Mucosa of stomach (tissue), 1 donor: ENCODE data around the gene PPP2R3C.
"Not testable (repeated sequence)": the region's sequence is repeated elsewhere in the genome, so short reads cannot be mapped to it uniquely, and the experiment has no call there.

Experiments
- H3K27me3 ChIP-seq: one replicate; pipeline ENCODE4 v1.7.0; 2013; ENCODE audit warnings: mild to moderate bottlenecking, low read length; ENCODE audit not compliant: control insufficient read depth, insufficient read depth
- H3K36me3 ChIP-seq: one replicate; pipeline ENCODE4 v1.7.0; 2013; ENCODE audit warnings: low read length; ENCODE audit not compliant: control insufficient read depth, insufficient read depth
- H3K4me1 ChIP-seq: one replicate; pipeline ENCODE4 v1.7.0; 2013; ENCODE audit warnings: mild to moderate bottlenecking, low read length; ENCODE audit not compliant: control insufficient read depth, insufficient read depth
- H3K4me3 ChIP-seq: one replicate; pipeline ENCODE4 v1.7.0; 2013; ENCODE audit warnings: low read length
- H3K9ac ChIP-seq: one replicate; pipeline ENCODE4 v1.7.0; 2013; ENCODE audit warnings: mild to moderate bottlenecking, low read length, moderate library complexity
- H3K9me3 ChIP-seq: one replicate; pipeline ENCODE4 v1.7.0; 2013; ENCODE audit warnings: mild to moderate bottlenecking, low read length, moderate library complexity; ENCODE audit not compliant: control insufficient read depth
- donor health status: Pancreatic carcinoma.

PPP2R3C gene

DNA sequence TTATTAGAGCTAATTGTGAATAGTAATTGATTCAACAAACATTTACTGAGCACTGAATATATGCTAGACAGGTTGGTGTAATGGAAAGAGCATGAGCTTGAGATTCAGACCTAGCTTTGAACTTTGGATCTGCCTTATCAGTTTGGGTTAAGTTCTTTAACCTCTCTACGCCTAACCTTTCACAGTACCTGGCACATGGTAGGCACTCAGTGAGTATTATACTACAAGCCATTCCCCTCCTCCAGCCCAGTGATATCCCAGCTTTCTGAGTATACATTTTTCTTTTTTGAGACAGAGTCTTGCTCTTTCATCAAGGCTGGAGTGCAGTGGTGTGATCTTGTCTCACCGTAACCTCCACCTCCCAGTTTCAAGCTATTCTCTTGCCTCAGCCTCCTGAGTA is 43.7 kb downstream of the PPP2R3C start:
- H3K36me3 ChIP-seq = no peaks in the 10 kb centered on the region
- no peak overlapping the region for H3K4me3 ChIP-seq
- no peaks in the 10 kb centered on the region for H3K4me1 ChIP-seq
- no peaks in the 10 kb centered on the region for H3K27me3 ChIP-seq
- H3K9me3 ChIP-seq = no peaks in the 10 kb centered on the region
- no peak overlapping the region for H3K9ac ChIP-seq

- no peaks in the 10 kb centered on the region for H3K4me1 ChIP-seq
- H3K9me3 ChIP-seq = no peaks in the 10 kb centered on the region
- no peaks in the 10 kb centered on the region for H3K27me3 ChIP-seq
- H3K4me3 ChIP-seq = no peak overlapping the region
- no peak overlapping the region for H3K9ac ChIP-seq
- H3K36me3 ChIP-seq = no peaks in the 10 kb centered on the region
These were observed 48.3 kb downstream of the PPP2R3C start for GRCh38 chr14:35073486-35073885.

DNA sequence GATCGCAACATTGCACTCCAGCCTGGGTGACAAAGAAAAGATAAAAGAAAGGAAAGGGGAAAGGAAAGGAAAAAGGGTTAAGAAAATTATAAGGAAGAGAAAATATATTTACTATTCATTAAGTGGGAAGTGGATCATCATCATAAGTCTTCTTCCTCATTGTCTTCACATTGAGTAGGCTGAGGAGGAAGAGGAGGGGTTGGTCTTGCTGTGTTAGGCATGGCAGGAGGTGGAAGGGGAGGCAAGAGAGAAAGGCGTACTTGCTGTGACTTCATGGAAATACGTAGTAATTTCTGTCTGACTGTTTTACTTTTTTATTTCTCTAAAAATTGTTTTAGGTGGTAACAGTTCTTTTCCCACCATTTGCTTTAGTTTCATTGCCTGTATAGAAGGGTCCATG is 49.6 kb downstream of the PPP2R3C start:
- H3K9me3 ChIP-seq = no peaks in the 10 kb centered on the region
- no peaks in the 10 kb centered on the region for H3K4me1 ChIP-seq
- no peaks in the 10 kb centered on the region for H3K36me3 ChIP-seq
- no peaks in the 10 kb centered on the region for H3K27me3 ChIP-seq
- no peak overlapping the region for H3K4me3 ChIP-seq
- H3K9ac ChIP-seq = no peak overlapping the region

GRCh38 chr14:35068238-35069012 is 53.4 kb downstream of the PPP2R3C start:
- no peaks in the 10 kb centered on the region for H3K36me3 ChIP-seq

GRCh38 chr14:35065731-35066130 is 56.1 kb downstream of the PPP2R3C start:
- H3K27me3 ChIP-seq, H3K4me1 ChIP-seq, H3K9ac ChIP-seq, H3K4me3 ChIP-seq, H3K9me3 ChIP-seq, H3K36me3 ChIP-seq: not testable (repeated sequence)

More at GRCh38 chr14:35068238-35069012, 53.4 kb downstream of the PPP2R3C start:
- Histone ChIP-seq H3K27me3 (no peaks in the 10 kb centered on the region), H3K9me3 (no peaks in the 10 kb centered on the region), H3K9ac (no peak overlapping the region), H3K4me1 (no peaks in the 10 kb centered on the region), H3K4me3 (no peak overlapping the region)

- not testable (repeated sequence) for H3K36me3 ChIP-seq, H3K4me3 ChIP-seq
These were observed 60.5 kb downstream of the PPP2R3C start for GRCh38 chr14:35061113-35061791.

GRCh38 chr14:35052637-35053036 is 69.2 kb downstream of the PPP2R3C start:
- Histone ChIP-seq H3K36me3 (no peaks in the 10 kb centered on the region), H3K27me3 (no peaks in the 10 kb centered on the region), H3K4me1 (peaks cover 5% of the 10 kb centered on the region)

More at GRCh38 chr14:35061113-35061791, 60.5 kb downstream of the PPP2R3C start:
- not testable (repeated sequence) for H3K9me3 ChIP-seq, H3K27me3 ChIP-seq, H3K9ac ChIP-seq, H3K4me1 ChIP-seq

GRCh38 chr14:35051796-35052195 is 70.0 kb downstream of the PPP2R3C start:
- no peak overlapping the region for H3K9ac ChIP-seq
- H3K9me3 ChIP-seq = no peaks in the 10 kb centered on the region
- no peaks in the 10 kb centered on the region for H3K27me3 ChIP-seq
- H3K36me3 ChIP-seq = no peaks in the 10 kb centered on the region
- no peak overlapping the region for H3K4me3 ChIP-seq
- H3K4me1 ChIP-seq = peaks cover 7% of the 10 kb centered on the region

More at GRCh38 chr14:35052637-35053036, 69.2 kb downstream of the PPP2R3C start:
- H3K9ac ChIP-seq = no peak overlapping the region
- no peak overlapping the region for H3K4me3 ChIP-seq
- H3K9me3 ChIP-seq = no peaks in the 10 kb centered on the region

DNA sequence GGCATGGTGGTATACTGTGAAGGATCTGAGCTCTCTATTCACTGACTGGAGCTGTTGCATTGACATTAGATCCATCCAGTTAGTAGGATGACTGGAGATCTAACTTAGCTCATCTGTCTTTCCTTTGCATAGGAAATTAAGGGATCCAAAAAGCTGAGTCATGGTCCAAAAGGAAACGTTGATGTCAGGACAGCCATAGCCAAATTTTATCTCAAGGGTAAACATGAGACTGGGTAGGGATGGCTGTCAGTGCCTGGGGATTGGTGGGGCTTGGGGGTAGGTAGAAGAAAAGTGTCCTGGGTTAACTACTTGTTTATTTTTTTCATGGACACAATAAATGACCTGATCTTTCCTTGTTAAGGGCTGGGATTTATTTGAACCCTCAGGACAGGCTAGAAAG is 71.1 kb downstream of the PPP2R3C start:
- H3K27me3 ChIP-seq = no peaks in the 10 kb centered on the region
- H3K4me1 ChIP-seq = peaks cover 7% of the 10 kb centered on the region
- H3K36me3 ChIP-seq = no peaks in the 10 kb centered on the region
- H3K9ac ChIP-seq = no peak overlapping the region
- H3K4me3 ChIP-seq = no peak overlapping the region
- H3K9me3 ChIP-seq = no peaks in the 10 kb centered on the region

DNA sequence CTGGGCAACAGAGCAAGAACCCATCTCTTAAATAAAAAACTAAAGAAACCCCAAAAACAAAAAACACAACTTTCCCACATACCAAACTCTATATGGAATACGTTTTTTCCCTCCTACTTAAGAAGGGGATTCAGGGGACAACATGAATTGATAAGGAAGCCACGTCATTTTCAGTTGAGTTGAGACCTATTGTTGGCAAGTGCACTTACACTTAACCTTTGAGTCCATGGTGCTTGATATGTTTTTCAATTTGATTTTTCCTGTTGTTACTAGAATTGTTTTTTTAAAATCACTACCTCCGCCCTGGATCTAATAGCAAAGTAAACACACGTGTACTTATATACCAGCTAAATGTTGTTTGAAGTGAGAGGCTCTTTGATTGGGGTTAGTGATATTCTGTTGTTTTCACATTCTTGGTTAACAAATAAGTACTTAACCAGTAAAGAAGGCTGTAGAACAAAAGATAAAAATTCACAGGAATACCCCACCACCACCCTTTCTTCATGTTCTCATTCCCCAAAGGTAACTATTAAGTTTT is 73.7 kb downstream of the PPP2R3C start:
- Histone ChIP-seq H3K27me3 (no peaks in the 10 kb centered on the region), H3K4me3 (no peak overlapping the region), H3K9ac (peak overlapping the region; percentile 37), H3K4me1 (peaks cover 7% of the 10 kb centered on the region), H3K36me3 (no peaks in the 10 kb centered on the region), H3K9me3 (no peaks in the 10 kb centered on the region)

GRCh38 chr14:35046751-35047536 is 74.8 kb downstream of the PPP2R3C start:
- Histone ChIP-seq H3K36me3 (no peaks in the 10 kb centered on the region), H3K4me1 (peaks cover 7% of the 10 kb centered on the region), H3K4me3 (peak overlapping the region; percentile 90), H3K9me3 (no peaks in the 10 kb centered on the region), H3K9ac (peak overlapping the region; percentile 96), H3K27me3 (no peaks in the 10 kb centered on the region)
